ENCODE measurements around the gene NUDT19. TPM values are rescaled to one million over a fixed set of nuclear protein-coding genes. Genes with fewer than 3 reads are reported as not detected.

Gene NUDT19
- total and polyA plus RNA-seq, 9 of the 15 experiments (the other 6 are each of a cell fraction or from before 2014, with no cell fraction given): 9.6 to 38.6 (median 14.4) TPM

DNA sequence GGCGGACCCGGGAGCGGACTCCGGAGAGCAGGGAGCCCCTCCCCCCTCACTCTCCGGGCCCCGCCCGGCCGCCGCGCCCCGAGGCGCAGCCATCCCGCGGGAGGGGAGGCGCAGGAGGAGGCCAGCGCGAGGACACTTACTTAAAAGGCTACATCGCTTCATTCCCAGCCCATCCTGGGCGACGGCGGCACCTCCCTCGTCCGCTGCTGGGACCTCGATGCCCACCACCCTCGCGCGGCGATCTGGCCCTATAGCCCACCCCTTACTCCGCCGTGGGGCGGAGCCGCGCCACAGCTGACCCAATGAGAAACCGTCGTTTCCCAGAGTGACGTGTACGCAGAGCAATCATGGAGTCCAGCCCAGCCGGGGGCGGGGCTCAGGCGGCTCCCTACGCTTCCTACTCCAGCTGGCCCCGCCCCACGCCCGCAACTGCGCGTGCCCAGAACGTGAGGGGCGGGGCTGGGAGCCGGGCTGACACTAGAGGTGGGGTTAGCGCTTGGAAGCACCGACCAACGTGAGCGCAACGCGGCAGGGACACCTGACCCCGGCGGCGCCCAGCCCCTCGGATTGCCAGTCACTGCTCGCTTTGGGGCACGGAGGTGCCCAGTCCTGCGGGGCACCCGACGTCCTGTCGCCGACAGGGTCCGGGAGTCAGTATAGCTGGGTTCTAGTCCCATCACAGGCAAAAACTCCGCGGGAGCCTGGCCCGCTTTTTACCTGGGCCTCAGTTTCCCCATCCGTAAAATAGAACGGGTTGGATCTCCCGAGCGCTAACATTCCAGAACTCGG is 16.5 kb upstream of the NUDT19 start, which contains the start of gene ANKRD27 (continued):
- TF ChIP-seq, protein P1, sequence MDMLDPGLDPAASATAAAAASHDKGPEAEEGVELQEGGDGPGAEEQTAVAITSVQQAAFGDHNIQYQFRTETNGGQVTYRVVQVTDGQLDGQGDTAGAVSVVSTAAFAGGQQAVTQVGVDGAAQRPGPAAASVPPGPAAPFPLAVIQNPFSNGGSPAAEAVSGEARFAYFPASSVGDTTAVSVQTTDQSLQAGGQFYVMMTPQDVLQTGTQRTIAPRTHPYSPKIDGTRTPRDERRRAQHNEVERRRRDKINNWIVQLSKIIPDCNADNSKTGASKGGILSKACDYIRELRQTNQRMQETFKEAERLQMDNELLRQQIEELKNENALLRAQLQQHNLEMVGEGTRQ (CRISPR knock-in tag; IDR thresholded peaks at IDR 0.05): no peak
- TF ChIP-seq MEF2A (IDR thresholded peaks at IDR 0.05; ENCODE audit: control insufficient read depth, low read depth, low read length): no peak
- TF ChIP-seq MAFK (IDR thresholded peaks at IDR 0.05; ENCODE audit: low read length): no peak
- TF ChIP-seq SMARCC2 (IDR thresholded peaks at IDR 0.05; ENCODE audit: low read depth): no peak
- TF ChIP-seq, protein P2, sequence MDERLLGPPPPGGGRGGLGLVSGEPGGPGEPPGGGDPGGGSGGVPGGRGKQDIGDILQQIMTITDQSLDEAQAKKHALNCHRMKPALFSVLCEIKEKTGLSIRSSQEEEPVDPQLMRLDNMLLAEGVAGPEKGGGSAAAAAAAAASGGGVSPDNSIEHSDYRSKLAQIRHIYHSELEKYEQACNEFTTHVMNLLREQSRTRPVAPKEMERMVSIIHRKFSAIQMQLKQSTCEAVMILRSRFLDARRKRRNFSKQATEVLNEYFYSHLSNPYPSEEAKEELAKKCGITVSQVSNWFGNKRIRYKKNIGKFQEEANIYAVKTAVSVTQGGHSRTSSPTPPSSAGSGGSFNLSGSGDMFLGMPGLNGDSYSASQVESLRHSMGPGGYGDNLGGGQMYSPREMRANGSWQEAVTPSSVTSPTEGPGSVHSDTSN (CRISPR knock-in tag; IDR thresholded peaks at IDR 0.05; ENCODE audit: low read depth): peak; percentile 93
- TF ChIP-seq, protein P2 (tag; conservative IDR thresholded peaks at IDR 0.05; ENCODE audit: low read depth): peak; percentile 97
- TF ChIP-seq POU5F1 (IDR thresholded peaks at IDR 0.05; ENCODE audit: borderline replicate concordance, low read depth, low read length, partially characterized antibody): no peak
- no peak for TF ChIP-seq C11orf30 (IDR thresholded peaks at IDR 0.05; ENCODE audit: low read depth)
- TF ChIP-seq ZC3H8 (IDR thresholded peaks at IDR 0.05): no peak
- TF ChIP-seq POLR2AphosphoS5 (IDR thresholded peaks at IDR 0.05; ENCODE audit: control insufficient read depth, insufficient read depth, low read depth, low read length): no peak
- peak; percentile 91 for TF ChIP-seq CC2D1A (IDR thresholded peaks at IDR 0.05)
- peak; percentile 29 for TF ChIP-seq MEIS2 (IDR thresholded peaks at IDR 0.05; ENCODE audit: partially characterized antibody)
- no peak for TF ChIP-seq SNRNP70 (optimal IDR thresholded peaks at IDR 0.05; ENCODE audit: low read depth, low read length)
- no peak for TF ChIP-seq EHMT2 (IDR thresholded peaks at IDR 0.05)
- TF ChIP-seq, protein P3, sequence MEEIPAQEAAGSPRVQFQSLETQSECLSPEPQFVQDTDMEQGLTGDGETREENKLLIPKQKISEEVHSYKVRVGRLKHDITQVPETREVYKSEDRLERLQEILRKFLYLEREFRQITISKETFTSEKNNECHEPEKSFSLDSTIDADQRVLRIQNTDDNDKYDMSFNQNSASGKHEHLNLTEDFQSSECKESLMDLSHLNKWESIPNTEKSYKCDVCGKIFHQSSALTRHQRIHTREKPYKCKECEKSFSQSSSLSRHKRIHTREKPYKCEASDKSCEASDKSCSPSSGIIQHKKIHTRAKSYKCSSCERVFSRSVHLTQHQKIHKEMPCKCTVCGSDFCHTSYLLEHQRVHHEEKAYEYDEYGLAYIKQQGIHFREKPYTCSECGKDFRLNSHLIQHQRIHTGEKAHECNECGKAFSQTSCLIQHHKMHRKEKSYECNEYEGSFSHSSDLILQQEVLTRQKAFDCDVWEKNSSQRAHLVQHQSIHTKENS (CRISPR knock-in tag; IDR thresholded peaks at IDR 0.05): no peak
- TF ChIP-seq NR2F6 (CRISPR knock-in tag; IDR thresholded peaks at IDR 0.05): no peak
- 0 out of 2 replicates have a peak, but pooled peaks have one; percentile 32 for TF ChIP-seq MYC (IDR thresholded peaks at IDR 0.05; ENCODE audit: low read depth, low read length)
- no peak for TF ChIP-seq MYC (CRISPR knock-in tag; IDR thresholded peaks at IDR 0.05; ENCODE audit: borderline replicate concordance, low read depth)
- no peak for TF ChIP-seq SMARCA4 (IDR thresholded peaks at IDR 0.05)
- TF ChIP-seq PHF21A (IDR thresholded peaks at IDR 0.05; ENCODE audit: borderline replicate concordance, low read depth): no peak
- TF ChIP-seq, protein P4, sequence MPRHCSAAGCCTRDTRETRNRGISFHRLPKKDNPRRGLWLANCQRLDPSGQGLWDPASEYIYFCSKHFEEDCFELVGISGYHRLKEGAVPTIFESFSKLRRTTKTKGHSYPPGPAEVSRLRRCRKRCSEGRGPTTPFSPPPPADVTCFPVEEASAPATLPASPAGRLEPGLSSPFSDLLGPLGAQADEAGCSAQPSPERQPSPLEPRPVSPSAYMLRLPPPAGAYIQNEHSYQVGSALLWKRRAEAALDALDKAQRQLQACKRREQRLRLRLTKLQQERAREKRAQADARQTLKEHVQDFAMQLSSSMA (CRISPR knock-in tag; IDR thresholded peaks at IDR 0.05): no peak
- TF ChIP-seq CXXC5 (CRISPR knock-in tag; IDR thresholded peaks at IDR 0.05): peak; percentile 83
- no peak for TF ChIP-seq HNRNPK (IDR thresholded peaks at IDR 0.05; ENCODE audit: low read depth, low read length, poor library complexity, severe bottlenecking)
- no peak for TF ChIP-seq RBM22 (IDR thresholded peaks at IDR 0.05; ENCODE audit: low read depth, low read length, poor library complexity, severe bottlenecking)
- TF ChIP-seq ZNF347 (CRISPR knock-in tag; IDR thresholded peaks at IDR 0.05; ENCODE audit: low read depth): no peak

Data from K562 (cell line).